ENCODE data around the gene ABHD16B. TPM values are rescaled to one million over a fixed set of nuclear protein-coding genes. Genes with fewer than 3 reads are reported as not detected.

ABHD16B gene
- total and polyA plus RNA-seq, 2 of the 13 experiments (the other 11 are each of a cell fraction or from before 2014, with no cell fraction given) = not detected

DNA sequence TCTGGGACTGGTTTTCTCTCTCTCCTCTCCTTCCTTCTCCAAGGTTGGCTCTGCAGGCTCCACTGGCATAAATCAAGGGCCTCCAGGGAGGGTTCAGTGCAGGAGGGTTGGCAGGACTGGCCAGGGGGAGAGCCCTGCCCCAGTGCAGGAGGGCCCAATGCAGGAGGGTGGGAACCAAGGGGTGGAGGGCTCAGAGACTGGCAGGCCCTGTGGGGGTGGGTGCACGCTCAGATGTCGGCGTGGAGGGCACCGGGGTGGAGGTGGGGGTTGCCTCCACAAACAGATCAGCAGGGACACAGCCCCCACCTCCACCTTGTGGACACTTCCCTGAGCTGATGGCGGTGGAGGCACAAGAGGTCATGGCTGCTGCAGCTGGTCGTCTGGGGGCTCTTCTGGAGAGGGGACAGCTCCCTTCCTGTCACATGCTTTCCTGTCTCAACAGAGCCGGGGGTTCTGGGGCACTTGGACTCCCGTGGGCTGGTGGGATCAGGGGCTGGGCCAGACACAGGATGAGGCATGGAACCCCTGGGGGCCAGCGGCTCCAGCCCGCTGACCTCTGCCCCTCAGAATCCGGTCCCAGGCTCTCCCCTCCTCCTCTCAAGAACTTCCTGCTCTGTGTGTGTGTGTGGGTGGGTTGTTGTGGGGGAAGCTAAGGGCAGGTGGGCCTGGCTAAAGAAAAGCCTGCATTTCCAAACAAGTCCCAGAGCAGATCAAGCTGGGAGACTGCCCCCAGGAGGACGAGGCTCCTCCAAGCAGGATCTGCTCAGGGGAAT, 2.7 kb upstream of the ABHD16B start (continued):
- TF ChIP-seq, protein P1, sequence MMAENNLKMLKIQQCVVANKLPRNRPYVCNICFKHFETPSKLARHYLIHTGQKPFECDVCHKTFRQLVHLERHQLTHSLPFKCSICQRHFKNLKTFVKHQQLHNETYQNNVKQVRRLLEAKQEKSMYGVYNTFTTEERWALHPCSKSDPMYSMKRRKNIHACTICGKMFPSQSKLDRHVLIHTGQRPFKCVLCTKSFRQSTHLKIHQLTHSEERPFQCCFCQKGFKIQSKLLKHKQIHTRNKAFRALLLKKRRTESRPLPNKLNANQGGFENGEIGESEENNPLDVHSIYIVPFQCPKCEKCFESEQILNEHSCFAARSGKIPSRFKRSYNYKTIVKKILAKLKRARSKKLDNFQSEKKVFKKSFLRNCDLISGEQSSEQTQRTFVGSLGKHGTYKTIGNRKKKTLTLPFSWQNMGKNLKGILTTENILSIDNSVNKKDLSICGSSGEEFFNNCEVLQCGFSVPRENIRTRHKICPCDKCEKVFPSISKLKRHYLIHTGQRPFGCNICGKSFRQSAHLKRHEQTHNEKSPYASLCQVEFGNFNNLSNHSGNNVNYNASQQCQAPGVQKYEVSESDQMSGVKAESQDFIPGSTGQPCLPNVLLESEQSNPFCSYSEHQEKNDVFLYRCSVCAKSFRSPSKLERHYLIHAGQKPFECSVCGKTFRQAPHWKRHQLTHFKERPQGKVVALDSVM (CRISPR knock-in tag; IDR thresholded peaks at IDR 0.05) = no peak
- TF ChIP-seq ZNF773 (CRISPR knock-in tag; IDR thresholded peaks at IDR 0.05; ENCODE audit: borderline replicate concordance) (no peak), ZBTB7A (CRISPR knock-in tag; IDR thresholded peaks at IDR 0.05) (peak; percentile 78), ZNF124 (CRISPR knock-in tag; IDR thresholded peaks at IDR 0.05) (peak; percentile 70), NFIB (CRISPR knock-in tag; IDR thresholded peaks at IDR 0.05; ENCODE audit: borderline replicate concordance) (no peak), ZFP36 (IDR thresholded peaks at IDR 0.05; ENCODE audit: borderline replicate concordance, low read depth, low read length, partially characterized antibody) (no peak), ZNF75D (CRISPR knock-in tag; IDR thresholded peaks at IDR 0.05; ENCODE audit: borderline replicate concordance) (peak; percentile 77; the same call in 1 of the 2 replicates), THYN1 (CRISPR knock-in tag; IDR thresholded peaks at IDR 0.05; ENCODE audit: borderline replicate concordance, low read depth) (peak; percentile 46; the same call in 1 of the 2 replicates), ZNF282 (IDR thresholded peaks at IDR 0.05; ENCODE audit: partially characterized antibody) (no peak), RORA (CRISPR knock-in tag; IDR thresholded peaks at IDR 0.05) (no peak), MXD1 (CRISPR knock-in tag; IDR thresholded peaks at IDR 0.05) (no peak), ISL2 (CRISPR knock-in tag; IDR thresholded peaks at IDR 0.05) (peak; percentile 11; the same call in 1 of the 2 replicates), ZSCAN9 (CRISPR knock-in tag; IDR thresholded peaks at IDR 0.05; ENCODE audit: borderline replicate concordance) (no peak), ATAD3A (CRISPR knock-in tag; IDR thresholded peaks at IDR 0.05) (no peak; the same call in 1 of the 2 replicates), SOX13 (IDR thresholded peaks at IDR 0.05) (no peak), SOX13 (CRISPR knock-in tag; conservative IDR thresholded peaks at IDR 0.05 in 1 of 2, IDR thresholded peaks at IDR 0.05 in 1 of 2) (peak in 1 of 2 experiments; percentile 41; a peak in 1 of 4 replicates), ZNF777 (CRISPR knock-in tag; IDR thresholded peaks at IDR 0.05) (0 out of 2 replicates have a peak, but pooled peaks have one; percentile 12), GZF1 (CRISPR knock-in tag; IDR thresholded peaks at IDR 0.05) (no peak), SRSF9 (IDR thresholded peaks at IDR 0.05; ENCODE audit: borderline replicate concordance, insufficient read depth, low read depth, low read length, poor library complexity, severe bottlenecking) (no peak), MAF1 (CRISPR knock-in tag; IDR thresholded peaks at IDR 0.05; ENCODE audit: borderline replicate concordance) (no peak), FIP1L1 (IDR thresholded peaks at IDR 0.05; ENCODE audit: borderline replicate concordance, insufficient read depth, low read depth, low read length) (no peak; the same call in 1 of the 2 replicates), ZNF468 (CRISPR knock-in tag; IDR thresholded peaks at IDR 0.05) (no peak)
- TF ChIP-seq, protein P2, sequence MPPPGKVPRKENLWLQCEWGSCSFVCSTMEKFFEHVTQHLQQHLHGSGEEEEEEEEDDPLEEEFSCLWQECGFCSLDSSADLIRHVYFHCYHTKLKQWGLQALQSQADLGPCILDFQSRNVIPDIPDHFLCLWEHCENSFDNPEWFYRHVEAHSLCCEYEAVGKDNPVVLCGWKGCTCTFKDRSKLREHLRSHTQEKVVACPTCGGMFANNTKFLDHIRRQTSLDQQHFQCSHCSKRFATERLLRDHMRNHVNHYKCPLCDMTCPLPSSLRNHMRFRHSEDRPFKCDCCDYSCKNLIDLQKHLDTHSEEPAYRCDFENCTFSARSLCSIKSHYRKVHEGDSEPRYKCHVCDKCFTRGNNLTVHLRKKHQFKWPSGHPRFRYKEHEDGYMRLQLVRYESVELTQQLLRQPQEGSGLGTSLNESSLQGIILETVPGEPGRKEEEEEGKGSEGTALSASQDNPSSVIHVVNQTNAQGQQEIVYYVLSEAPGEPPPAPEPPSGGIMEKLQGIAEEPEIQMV (CRISPR knock-in tag; IDR thresholded peaks at IDR 0.05; ENCODE audit: low read depth) = no peak
- TF ChIP-seq, protein P3, sequence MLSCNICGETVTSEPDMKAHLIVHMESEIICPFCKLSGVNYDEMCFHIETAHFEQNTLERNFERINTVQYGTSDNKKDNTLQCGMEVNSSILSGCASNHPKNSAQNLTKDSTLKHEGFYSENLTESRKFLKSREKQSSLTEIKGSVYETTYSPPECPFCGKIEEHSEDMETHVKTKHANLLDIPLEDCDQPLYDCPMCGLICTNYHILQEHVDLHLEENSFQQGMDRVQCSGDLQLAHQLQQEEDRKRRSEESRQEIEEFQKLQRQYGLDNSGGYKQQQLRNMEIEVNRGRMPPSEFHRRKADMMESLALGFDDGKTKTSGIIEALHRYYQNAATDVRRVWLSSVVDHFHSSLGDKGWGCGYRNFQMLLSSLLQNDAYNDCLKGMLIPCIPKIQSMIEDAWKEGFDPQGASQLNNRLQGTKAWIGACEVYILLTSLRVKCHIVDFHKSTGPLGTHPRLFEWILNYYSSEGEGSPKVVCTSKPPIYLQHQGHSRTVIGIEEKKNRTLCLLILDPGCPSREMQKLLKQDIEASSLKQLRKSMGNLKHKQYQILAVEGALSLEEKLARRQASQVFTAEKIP (CRISPR knock-in tag; IDR thresholded peaks at IDR 0.05; ENCODE audit: borderline replicate concordance) = 0 out of 2 replicates have a peak, but pooled peaks have one; percentile 30

Data from HepG2 (cell line).